Islet precursor cell (in vitro differentiated cells): ENCODE measurements around the gene KRT1.

Experiments
- DNase-seq: peaks from one replicate; pipeline ENCODE4 v3.0.0-alpha.2; 2018

KRT1 gene

GRCh38 chr12:52698651-52699340 lies 18.6 kb upstream of the KRT1 start:
- DNase-seq, result no peak

- DNase-seq, result no peak
Observed at GRCh38 chr12:52697058-52697582, 16.9 kb upstream of the KRT1 start.

GRCh38 chr12:52696588-52696987 lies 16.4 kb upstream of the KRT1 start:
- DNase-seq, result no peak

- no peak for DNase-seq
Observed at GRCh38 chr12:52695039-52695438, 14.8 kb upstream of the KRT1 start.

- no peak for DNase-seq
Observed at GRCh38 chr12:52694151-52694550, 13.9 kb upstream of the KRT1 start.

- no peak for DNase-seq
Observed at GRCh38 chr12:52693261-52693660, 13.1 kb upstream of the KRT1 start.

- DNase-seq, result peak; percentile 80
Observed at GRCh38 chr12:52692254-52692653, 12.0 kb upstream of the KRT1 start.

GRCh38 chr12:52691841-52692150 lies 11.6 kb upstream of the KRT1 start:
- DNase-seq, result peak; percentile 50

- peak; percentile 55 for DNase-seq
Observed at GRCh38 chr12:52691076-52691840, 11.1 kb upstream of the KRT1 start.

- peak; percentile 46 for DNase-seq
Observed at GRCh38 chr12:52690351-52691075, 10.3 kb upstream of the KRT1 start.

- DNase-seq, result peak; percentile 45
Observed at GRCh38 chr12:52689936-52690335, 9.7 kb upstream of the KRT1 start.

- no peak for DNase-seq
Observed at GRCh38 chr12:52689239-52689638, 9.0 kb upstream of the KRT1 start.

GRCh38 chr12:52688481-52688880 lies 8.3 kb upstream of the KRT1 start:
- DNase-seq, result no peak

GRCh38 chr12:52687497-52688385 lies 7.5 kb upstream of the KRT1 start:
- peak; percentile 50 for DNase-seq

- DNase-seq, result no peak
Observed at GRCh38 chr12:52686756-52687487, 6.7 kb upstream of the KRT1 start.

GRCh38 chr12:52686063-52686462 lies 5.9 kb upstream of the KRT1 start:
- DNase-seq, result peak; percentile 50

GRCh38 chr12:52685406-52685890 lies 5.2 kb upstream of the KRT1 start:
- peak; percentile 44 for DNase-seq

GRCh38 chr12:52684431-52684830 lies 4.2 kb upstream of the KRT1 start:
- DNase-seq, result no peak

GRCh38 chr12:52683575-52684300 lies 3.5 kb upstream of the KRT1 start:
- DNase-seq, result no peak

GRCh38 chr12:52682938-52683574 lies 2.8 kb upstream of the KRT1 start:
- DNase-seq, result no peak

- no peak for DNase-seq
Observed at GRCh38 chr12:52682381-52682660, 2.1 kb upstream of the KRT1 start.
